SH-SY5Y (cell line): ENCODE data around the gene DHRS1.

Experiments used
- GATA2 ChIP-seq: IDR thresholded peaks from 2 replicates; pipeline ENCODE4 v1.6.1; 2011; ENCODE audit warnings: mild to moderate bottlenecking, low read depth, low read length
- GATA3 ChIP-seq: IDR thresholded peaks from 2 replicates; pipeline ENCODE4 v1.6.1; 2011; ENCODE audit warnings: low read depth, mild to moderate bottlenecking, low read length, moderate library complexity

DNA sequence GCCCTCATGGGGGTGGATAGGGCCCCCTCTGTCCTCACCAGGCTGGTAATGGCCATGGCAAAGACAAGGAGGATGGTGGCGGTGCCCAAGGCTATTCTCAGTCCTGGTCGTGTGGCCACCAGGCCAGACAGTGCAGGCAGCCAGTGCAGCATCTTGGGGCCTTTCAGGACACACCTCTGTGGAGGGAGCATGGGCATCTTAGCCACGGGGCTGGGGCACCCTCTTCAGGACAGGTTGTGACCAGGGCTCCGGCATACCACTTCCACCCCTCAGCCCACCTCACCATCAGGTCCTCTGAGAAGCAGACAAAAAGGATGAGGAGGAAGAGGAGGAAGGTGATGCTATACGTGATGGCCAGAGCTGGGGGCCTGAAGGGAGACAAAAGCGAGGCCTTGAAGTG, 24.4 kb upstream of the DHRS1 start:
- TF ChIP-seq GATA2 = no peak
- no peak for TF ChIP-seq GATA3
